ENCODE measurements around the gene BTG4. TPM values are rescaled to one million over a fixed set of nuclear protein-coding genes. Genes with fewer than 3 reads are reported as not detected.

The BTG4 gene
- total RNA-seq, 6 experiments from 2014 or later: not detected

GRCh38 chr11:111513240-111513605 lies 1.0 kb upstream of the BTG4 start:
- Mint-ChIP-seq H3K9me3 (no peaks in the 10 kb centered on the region), H3K4me1 (ENCODE audit: low read depth) (peaks cover 45% of the 10 kb centered on the region), H3K4me3 (peak overlapping the region; percentile 52; the same call in 1 of the 2 replicates), H3K27me3 (ENCODE audit: insufficient read depth) (no peaks in the 10 kb centered on the region; the same call in none of the 2 replicates), H3K27ac (no peak overlapping the region), H3K36me3 (ENCODE audit: low read depth) (peaks cover 6% of the 10 kb centered on the region; the same call in 1 of the 2 replicates)
- TF ChIP-seq, protein P1, sequence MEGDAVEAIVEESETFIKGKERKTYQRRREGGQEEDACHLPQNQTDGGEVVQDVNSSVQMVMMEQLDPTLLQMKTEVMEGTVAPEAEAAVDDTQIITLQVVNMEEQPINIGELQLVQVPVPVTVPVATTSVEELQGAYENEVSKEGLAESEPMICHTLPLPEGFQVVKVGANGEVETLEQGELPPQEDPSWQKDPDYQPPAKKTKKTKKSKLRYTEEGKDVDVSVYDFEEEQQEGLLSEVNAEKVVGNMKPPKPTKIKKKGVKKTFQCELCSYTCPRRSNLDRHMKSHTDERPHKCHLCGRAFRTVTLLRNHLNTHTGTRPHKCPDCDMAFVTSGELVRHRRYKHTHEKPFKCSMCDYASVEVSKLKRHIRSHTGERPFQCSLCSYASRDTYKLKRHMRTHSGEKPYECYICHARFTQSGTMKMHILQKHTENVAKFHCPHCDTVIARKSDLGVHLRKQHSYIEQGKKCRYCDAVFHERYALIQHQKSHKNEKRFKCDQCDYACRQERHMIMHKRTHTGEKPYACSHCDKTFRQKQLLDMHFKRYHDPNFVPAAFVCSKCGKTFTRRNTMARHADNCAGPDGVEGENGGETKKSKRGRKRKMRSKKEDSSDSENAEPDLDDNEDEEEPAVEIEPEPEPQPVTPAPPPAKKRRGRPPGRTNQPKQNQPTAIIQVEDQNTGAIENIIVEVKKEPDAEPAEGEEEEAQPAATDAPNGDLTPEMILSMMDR (IDR thresholded peaks at IDR 0.05): no peak
- DNase-seq: no peak

DNA sequence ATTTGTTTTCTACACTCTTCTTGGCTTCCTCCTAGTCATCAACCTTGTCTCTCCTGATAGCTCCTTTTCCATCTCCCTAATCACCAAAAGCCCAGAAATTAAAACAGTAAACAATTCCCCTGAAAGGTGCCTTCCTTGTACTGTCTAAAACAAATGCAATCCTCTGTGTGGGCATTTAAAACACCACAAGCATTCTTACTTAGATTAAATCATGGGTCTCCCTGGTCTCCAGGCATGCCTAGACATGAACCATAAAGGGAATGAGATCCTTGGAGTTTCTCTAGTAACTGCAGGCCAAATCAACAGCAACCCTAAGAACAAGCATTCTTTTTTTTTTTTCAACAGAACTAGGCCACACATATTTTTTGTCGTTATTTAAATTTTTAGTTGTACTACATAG lies 1.9 kb downstream of the BTG4 start:
- Mint-ChIP-seq H3K4me1 (ENCODE audit: low read depth) (peaks cover 37% of the 10 kb centered on the region), H3K27ac (peak overlapping the region; percentile 71), H3K36me3 (ENCODE audit: low read depth) (peaks cover 11% of the 10 kb centered on the region), H3K4me3 (no peak overlapping the region), H3K27me3 (ENCODE audit: insufficient read depth) (no peaks in the 10 kb centered on the region; the same call in none of the 2 replicates), H3K9me3 (no peaks in the 10 kb centered on the region)
- TF ChIP-seq, protein P1 (IDR thresholded peaks at IDR 0.05): no peak
- peak; percentile 11 for DNase-seq

DNA sequence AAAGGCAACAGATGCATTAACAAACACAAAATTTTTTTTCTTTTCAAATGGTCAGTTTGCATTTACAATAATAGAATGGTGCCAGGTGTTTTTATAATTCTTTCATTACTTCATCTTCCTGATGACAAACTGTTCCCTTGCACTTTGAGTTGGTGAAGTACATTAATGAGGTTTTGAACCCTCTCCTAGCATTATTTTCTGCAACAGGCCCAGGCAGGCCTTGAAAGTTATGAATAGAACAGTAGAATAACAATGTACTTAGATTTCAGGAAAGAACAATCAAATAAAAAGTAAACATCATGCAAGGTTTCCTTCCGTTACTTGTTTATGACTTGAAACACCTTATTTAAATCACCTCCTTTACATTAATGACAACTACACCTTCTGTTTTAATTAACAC lies 9.6 kb downstream of the BTG4 start:
- peaks cover 5% of the 10 kb centered on the region; the same call in 1 of the 2 replicates for H3K4me1 Mint-ChIP-seq (ENCODE audit: low read depth)
- H3K27ac Mint-ChIP-seq: no peak overlapping the region
- no peak for DNase-seq
- 0 out of 2 replicates have a peak, but pooled peaks cover under 1% of the 10 kb centered on the region for H3K36me3 Mint-ChIP-seq (ENCODE audit: low read depth)
- peaks cover 9% of the 10 kb centered on the region for H3K27me3 Mint-ChIP-seq (ENCODE audit: insufficient read depth)
- TF ChIP-seq, protein P1 (IDR thresholded peaks at IDR 0.05): no peak
- no peak overlapping the region for H3K4me3 Mint-ChIP-seq
- H3K9me3 Mint-ChIP-seq: no peaks in the 10 kb centered on the region

- peaks cover 5% of the 10 kb centered on the region; the same call in 1 of the 2 replicates for H3K4me1 Mint-ChIP-seq (ENCODE audit: low read depth)
Measured at GRCh38 chr11:111500481-111500880, 11.7 kb downstream of the BTG4 start.

DNA sequence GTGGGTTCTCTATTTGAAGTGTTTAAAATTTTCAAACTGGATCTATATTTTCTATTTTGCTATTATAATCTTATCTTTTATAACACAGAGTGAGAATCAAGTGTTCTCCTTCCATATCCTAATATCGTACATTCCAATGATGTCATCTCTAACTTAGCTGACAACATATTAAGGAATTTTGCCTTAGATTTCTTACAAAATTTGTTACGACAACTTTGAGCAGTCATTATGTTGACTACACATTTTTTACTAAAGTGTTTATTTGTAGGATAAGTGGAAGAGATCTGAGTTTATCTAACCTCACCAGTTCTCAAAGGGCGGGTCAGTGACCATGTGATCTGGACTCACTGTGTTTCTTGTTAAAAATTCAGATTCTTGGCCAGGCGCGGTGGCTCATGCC lies 12.7 kb downstream of the BTG4 start:
- Mint-ChIP-seq H3K9me3 (no peaks in the 10 kb centered on the region), H3K27ac (no peak overlapping the region), H3K27me3 (ENCODE audit: insufficient read depth) (peaks cover 9% of the 10 kb centered on the region), H3K4me3 (no peak overlapping the region), H3K4me1 (ENCODE audit: low read depth) (peaks cover 5% of the 10 kb centered on the region; the same call in 1 of the 2 replicates), H3K36me3 (ENCODE audit: low read depth) (no peaks in the 10 kb centered on the region)
- TF ChIP-seq, protein P1 (IDR thresholded peaks at IDR 0.05): no peak
- no peak for DNase-seq

More at GRCh38 chr11:111500481-111500880, 11.7 kb downstream of the BTG4 start:
- Mint-ChIP-seq H3K9me3 (no peaks in the 10 kb centered on the region), H3K4me3 (no peak overlapping the region), H3K27me3 (ENCODE audit: insufficient read depth) (peaks cover 9% of the 10 kb centered on the region), H3K36me3 (ENCODE audit: low read depth) (no peaks in the 10 kb centered on the region), H3K27ac (no peak overlapping the region)
- TF ChIP-seq, protein P1 (IDR thresholded peaks at IDR 0.05): no peak
- no peak for DNase-seq

Data from HFFc6 (cell line).